Epithelial cell of esophagus (primary cell): ENCODE results near the gene SAMD5.

Experiments
- DNase-seq: peaks from one replicate; pipeline ENCODE4 v3.0.0; 2010; ENCODE audit warnings: low read depth
- H3K4me3 ChIP-seq: 2 replicates; pipeline ENCODE4 v1.5.1; 2011; ENCODE audit warnings: mild to moderate bottlenecking, low read length, control low read depth
- CTCF ChIP-seq: IDR thresholded peaks from 2 replicates; pipeline ENCODE4 v1.5.1; 2011; ENCODE audit warnings: low read depth, mild to moderate bottlenecking, low read length, control low read depth, inconsistent platforms; ENCODE audit not compliant: insufficient read depth; ENCODE audit errors: missing control alignments

SAMD5 gene

GRCh38 chr6:147486683-147487082 lies 21.8 kb upstream of the SAMD5 start:
- TF ChIP-seq CTCF: no peak
- no peak overlapping the region for H3K4me3 ChIP-seq
- DNase-seq: no peak

GRCh38 chr6:147497472-147497871 lies 11.0 kb upstream of the SAMD5 start:
- no peak overlapping the region for H3K4me3 ChIP-seq
- TF ChIP-seq CTCF: no peak
- no peak for DNase-seq

GRCh38 chr6:147503587-147503986 lies 4.9 kb upstream of the SAMD5 start:
- no peak for DNase-seq
- H3K4me3 ChIP-seq: no peak overlapping the region
- no peak for TF ChIP-seq CTCF

GRCh38 chr6:147504848-147505247 lies 3.6 kb upstream of the SAMD5 start:
- no peak overlapping the region for H3K4me3 ChIP-seq
- no peak for TF ChIP-seq CTCF
- no peak for DNase-seq

- peak; percentile 63 for DNase-seq
- no peak overlapping the region for H3K4me3 ChIP-seq
- TF ChIP-seq CTCF: peak; percentile 65
These were observed 1.8 kb upstream of the SAMD5 start for GRCh38 chr6:147506704-147507114.

- peak; percentile 16 for DNase-seq
- no peak for TF ChIP-seq CTCF
- H3K4me3 ChIP-seq: peak overlapping the region; percentile 51
These were observed 1.1 kb upstream of the SAMD5 start for GRCh38 chr6:147507162-147508041.
